Measurements from ENCODE around the gene BCKDHA. TPM values are rescaled to one million over a fixed set of nuclear protein-coding genes. Genes with fewer than 3 reads are reported as not detected.

Gene BCKDHA
- total and polyA plus RNA-seq, 2 donors, result 28.8 to 37.7 TPM

- Histone ChIP-seq H3K9me3 (ENCODE audit: control insufficient read depth in 2 of 2, insufficient read depth in 1 of 2, low read length in 1 of 2) (no peaks in the 10 kb centered on the region), H3K27ac (ENCODE audit: low read depth in 1 of 2, low read length in 1 of 2) (peak overlapping the region; percentile 18 to 34), H3K4me1 (ENCODE audit: control insufficient read depth in 2 of 2, insufficient read depth in 2 of 2, low read length in 2 of 2) (peaks cover 11 to 54% of the 10 kb centered on the region in 2 donors), H3K36me3 (ENCODE audit: control insufficient read depth in 2 of 2, insufficient read depth in 2 of 2, low read length in 1 of 2) (peaks cover 0 to 6% of the 10 kb centered on the region in 2 donors), H3K27me3 (ENCODE audit: control insufficient read depth in 2 of 2, insufficient read depth in 1 of 2, low read length in 1 of 2) (peaks cover 0 to 4% of the 10 kb centered on the region in 2 donors), H3K4me3 (ENCODE audit: low read length in 2 of 2) (peak overlapping the region; percentile 31 to 90)
- no peak for DNase-seq (ENCODE audit: low read depth in 6 of 9, low spot score in 9 of 9)
- WGBS, result 93% methylated on average over 23 of the region's 23 CpGs
These were observed 43.2 kb upstream of the BCKDHA start for GRCh38 chr19:41354343-41354953.

GRCh38 chr19:41355035-41355434 lies 42.6 kb upstream of the BCKDHA start:
- DNase-seq (ENCODE audit: low read depth in 6 of 9, low spot score in 9 of 9), result no peak
- Histone ChIP-seq H3K4me3 (ENCODE audit: low read length in 2 of 2) (no peak overlapping the region), H3K9me3 (ENCODE audit: control insufficient read depth in 2 of 2, insufficient read depth in 1 of 2, low read length in 1 of 2) (no peaks in the 10 kb centered on the region), H3K36me3 (ENCODE audit: control insufficient read depth in 2 of 2, insufficient read depth in 2 of 2, low read length in 1 of 2) (peaks cover 0 to 6% of the 10 kb centered on the region in 2 donors), H3K27ac (ENCODE audit: low read depth in 1 of 2, low read length in 1 of 2) (no peak overlapping the region), H3K4me1 (ENCODE audit: control insufficient read depth in 2 of 2, insufficient read depth in 2 of 2, low read length in 2 of 2) (peaks cover 11 to 48% of the 10 kb centered on the region in 2 donors), H3K27me3 (ENCODE audit: control insufficient read depth in 2 of 2, insufficient read depth in 1 of 2, low read length in 1 of 2) (peaks cover 0 to 4% of the 10 kb centered on the region in 2 donors)
- 97% methylated on average over 1 of the region's 1 CpG for WGBS

- Histone ChIP-seq H3K36me3 (ENCODE audit: control insufficient read depth in 2 of 2, insufficient read depth in 2 of 2, low read length in 1 of 2) (peaks cover 0 to 7% of the 10 kb centered on the region in 2 donors), H3K9me3 (ENCODE audit: control insufficient read depth in 2 of 2, insufficient read depth in 1 of 2, low read length in 1 of 2) (no peaks in the 10 kb centered on the region), H3K27ac (ENCODE audit: low read depth in 1 of 2, low read length in 1 of 2) (no peak overlapping the region), H3K4me3 (ENCODE audit: low read length in 2 of 2) (no peak overlapping the region), H3K4me1 (ENCODE audit: control insufficient read depth in 2 of 2, insufficient read depth in 2 of 2, low read length in 2 of 2) (peaks cover 6 to 43% of the 10 kb centered on the region in 2 donors), H3K27me3 (ENCODE audit: control insufficient read depth in 2 of 2, insufficient read depth in 1 of 2, low read length in 1 of 2) (peaks cover 0 to 4% of the 10 kb centered on the region in 2 donors)
- 96% methylated on average over 3 of the region's 3 CpGs for WGBS
- DNase-seq (ENCODE audit: low read depth in 6 of 9, low spot score in 9 of 9), result no peak
These were observed 41.8 kb upstream of the BCKDHA start for GRCh38 chr19:41355802-41356201.

- H3K27me3 ChIP-seq (ENCODE audit: control insufficient read depth in 2 of 2, insufficient read depth in 1 of 2, low read length in 1 of 2), result peaks cover 0 to under 1% of the 10 kb centered on the region in 2 donors
- peak in 1 of 9 donors; percentile 54 for DNase-seq (ENCODE audit: low read depth in 6 of 9, low spot score in 9 of 9)
- H3K27ac ChIP-seq (ENCODE audit: low read depth in 1 of 2, low read length in 1 of 2), result peak overlapping the region; percentile 40 to 84
- no peak overlapping the region for H3K4me3 ChIP-seq (ENCODE audit: low read length in 2 of 2)
- H3K36me3 ChIP-seq (ENCODE audit: control insufficient read depth in 2 of 2, insufficient read depth in 2 of 2, low read length in 1 of 2), result peaks cover 3 to 12% of the 10 kb centered on the region in 2 donors
- H3K9me3 ChIP-seq (ENCODE audit: control insufficient read depth in 2 of 2, insufficient read depth in 1 of 2, low read length in 1 of 2), result no peaks in the 10 kb centered on the region
- H3K4me1 ChIP-seq (ENCODE audit: control insufficient read depth in 2 of 2, insufficient read depth in 2 of 2, low read length in 2 of 2), result peaks cover 6 to 35% of the 10 kb centered on the region in 2 donors
- 64% methylated on average over 11 of the region's 11 CpGs for WGBS
These were observed 40.5 kb upstream of the BCKDHA start for GRCh38 chr19:41356984-41357739.

- peak overlapping the region in 1 of 2 donors; percentile 43 for H3K27ac ChIP-seq (ENCODE audit: low read depth in 1 of 2, low read length in 1 of 2)
- no peak for DNase-seq (ENCODE audit: low read depth in 6 of 9, low spot score in 9 of 9)
- peaks cover 6 to 33% of the 10 kb centered on the region in 2 donors for H3K4me1 ChIP-seq (ENCODE audit: control insufficient read depth in 2 of 2, insufficient read depth in 2 of 2, low read length in 2 of 2)
- H3K4me3 ChIP-seq (ENCODE audit: low read length in 2 of 2), result no peak overlapping the region
- H3K36me3 ChIP-seq (ENCODE audit: control insufficient read depth in 2 of 2, insufficient read depth in 2 of 2, low read length in 1 of 2), result peaks cover 4 to 12% of the 10 kb centered on the region in 2 donors
- no peaks in the 10 kb centered on the region for H3K27me3 ChIP-seq (ENCODE audit: control insufficient read depth in 2 of 2, insufficient read depth in 1 of 2, low read length in 1 of 2)
- H3K9me3 ChIP-seq (ENCODE audit: control insufficient read depth in 2 of 2, insufficient read depth in 1 of 2, low read length in 1 of 2), result no peaks in the 10 kb centered on the region
- 95% methylated on average over 13 of the region's 13 CpGs for WGBS
These were observed 39.9 kb upstream of the BCKDHA start for GRCh38 chr19:41357746-41358145.

GRCh38 chr19:41359741-41360140 lies 37.9 kb upstream of the BCKDHA start:
- Histone ChIP-seq H3K4me3 (ENCODE audit: low read length in 2 of 2) (no peak overlapping the region), H3K4me1 (ENCODE audit: control insufficient read depth in 2 of 2, insufficient read depth in 2 of 2, low read length in 2 of 2) (peaks cover 10 to 34% of the 10 kb centered on the region in 2 donors), H3K27me3 (ENCODE audit: control insufficient read depth in 2 of 2, insufficient read depth in 1 of 2, low read length in 1 of 2) (no peaks in the 10 kb centered on the region), H3K27ac (ENCODE audit: low read depth in 1 of 2, low read length in 1 of 2) (no peak overlapping the region), H3K9me3 (ENCODE audit: control insufficient read depth in 2 of 2, insufficient read depth in 1 of 2, low read length in 1 of 2) (no peaks in the 10 kb centered on the region), H3K36me3 (ENCODE audit: control insufficient read depth in 2 of 2, insufficient read depth in 2 of 2, low read length in 1 of 2) (peaks cover 5 to 12% of the 10 kb centered on the region in 2 donors)
- no peak for DNase-seq (ENCODE audit: low read depth in 6 of 9, low spot score in 9 of 9)
- WGBS, result 97% methylated on average over 1 of the region's 1 CpG

- Histone ChIP-seq H3K27me3 (ENCODE audit: control insufficient read depth in 2 of 2, insufficient read depth in 1 of 2, low read length in 1 of 2) (no peaks in the 10 kb centered on the region), H3K36me3 (ENCODE audit: control insufficient read depth in 2 of 2, insufficient read depth in 2 of 2, low read length in 1 of 2) (peaks cover 5 to 7% of the 10 kb centered on the region in 2 donors), H3K4me3 (ENCODE audit: low read length in 2 of 2) (no peak overlapping the region), H3K27ac (ENCODE audit: low read depth in 1 of 2, low read length in 1 of 2) (no peak overlapping the region), H3K4me1 (ENCODE audit: control insufficient read depth in 2 of 2, insufficient read depth in 2 of 2, low read length in 2 of 2) (peaks cover 6 to 24% of the 10 kb centered on the region in 2 donors), H3K9me3 (ENCODE audit: control insufficient read depth in 2 of 2, insufficient read depth in 1 of 2, low read length in 1 of 2) (no peaks in the 10 kb centered on the region)
- no peak for DNase-seq (ENCODE audit: low read depth in 6 of 9, low spot score in 9 of 9)
- WGBS, result 96% methylated on average over 10 of the region's 10 CpGs
These were observed 35.3 kb upstream of the BCKDHA start for GRCh38 chr19:41362143-41362847.

GRCh38 chr19:41363371-41363752 lies 34.3 kb upstream of the BCKDHA start:
- Histone ChIP-seq H3K4me3 (ENCODE audit: low read length in 2 of 2) (peak overlapping the region; percentile 54 to 79), H3K27ac (ENCODE audit: low read depth in 1 of 2, low read length in 1 of 2) (peak overlapping the region; percentile 72 to 99), H3K4me1 (ENCODE audit: control insufficient read depth in 2 of 2, insufficient read depth in 2 of 2, low read length in 2 of 2) (peaks cover 6 to 16% of the 10 kb centered on the region in 2 donors), H3K9me3 (ENCODE audit: control insufficient read depth in 2 of 2, insufficient read depth in 1 of 2, low read length in 1 of 2) (no peaks in the 10 kb centered on the region), H3K36me3 (ENCODE audit: control insufficient read depth in 2 of 2, insufficient read depth in 2 of 2, low read length in 1 of 2) (peaks cover 5 to 10% of the 10 kb centered on the region in 2 donors), H3K27me3 (ENCODE audit: control insufficient read depth in 2 of 2, insufficient read depth in 1 of 2, low read length in 1 of 2) (no peaks in the 10 kb centered on the region)
- WGBS, result 61% methylated on average over 6 of the region's 6 CpGs
- DNase-seq (ENCODE audit: low read depth in 6 of 9, low spot score in 9 of 9), result no peak

All from thymus (tissue), 11 donors.